A673 (cell line): ENCODE data around the gene PGAP2. TPM values are rescaled to one million over a fixed set of nuclear protein-coding genes. Genes with fewer than 3 reads are reported as not detected.

Source experiments
- BruUV-seq: library from RNA; stranded (reverse); fragments of 400-500 nt; replicated peaks from 2 replicates; lab custom pipeline; 2021; lab: Mats Ljungman, UMichigan
- CTCF ChIA-PET: fragments of 300-600 bp; sonication (Branson Sonifier 250); formaldehyde crosslinking; loops from one replicate; lab custom pipeline; 2022; ENCODE audit warnings: antibody characterized with exemption; lab: Charles Lee
- POLR2A ChIA-PET: fragments of 300-600 bp; sonication (Branson Sonifier 250); formaldehyde crosslinking; loops from one replicate; lab custom pipeline; 2022; ENCODE audit warnings: antibody characterized with exemption; ENCODE audit not compliant: low non-redundant PET; lab: Charles Lee
- DNase-seq: peaks from one replicate; pipeline ENCODE4 v3.0.0-alpha.2; 2015; ENCODE audit warnings: low spot score
- H3K27ac ChIP-seq: fragments of 200-600 bp; sonication (generic); 2 replicates; pipeline ENCODE4 v1.5.1; 2016; ENCODE audit warnings: mixed run types, low read depth, mild to moderate bottlenecking, mixed read lengths, antibody characterized with exemption, low read length; ENCODE audit not compliant: poor library complexity, severe bottlenecking
- H3K27me3 ChIP-seq: fragments of 200-600 bp; sonication (generic); replicated peaks from 2 replicates; pipeline ENCODE4 v1.6.1; 2017; ENCODE audit warnings: mixed run types, low read depth, mild to moderate bottlenecking, mixed read lengths, antibody characterized with exemption, low read length; ENCODE audit not compliant: insufficient read depth, poor library complexity
- H3K36me3 ChIP-seq: fragments of 200-600 bp; sonication (generic); 2 replicates; pipeline ENCODE4 v1.6.1; 2016; ENCODE audit warnings: mixed run types, mild to moderate bottlenecking, mixed read lengths, antibody characterized with exemption, low read length; ENCODE audit not compliant: insufficient read depth, poor library complexity, severe bottlenecking
- H3K4me1 ChIP-seq: fragments of 200-600 bp; sonication (generic); 2 replicates; pipeline ENCODE4 v1.6.1; 2017; ENCODE audit warnings: mixed run types, mild to moderate bottlenecking, mixed read lengths, antibody characterized with exemption, low read length; ENCODE audit not compliant: insufficient read depth, poor library complexity, severe bottlenecking
- H3K4me3 ChIP-seq: fragments of 200-600 bp; sonication (generic); 2 replicates; pipeline ENCODE4 v1.5.1; 2016; ENCODE audit warnings: low read depth, mixed run types, mild to moderate bottlenecking, mixed read lengths, low read length; ENCODE audit not compliant: poor library complexity, severe bottlenecking
- H3K9me3 ChIP-seq: fragments of 200-600 bp; sonication (generic); 2 replicates; pipeline ENCODE4 v1.6.1; 2016; ENCODE audit warnings: mixed run types, low read depth, mild to moderate bottlenecking, mixed read lengths, antibody characterized with exemption, low read length; ENCODE audit not compliant: poor library complexity, severe bottlenecking
- EZH2 ChIP-seq: fragments of 200-600 bp; sonication (generic); IDR thresholded peaks from 2 replicates; pipeline ENCODE4 v1.6.1; 2017; ENCODE audit warnings: borderline replicate concordance, low read depth, mild to moderate bottlenecking, mixed read lengths, antibody characterized with exemption, low read length; ENCODE audit not compliant: poor library complexity, severe bottlenecking
- intact Hi-C: fragments of 100-400 bp; cut with micrococcal nuclease; formaldehyde crosslinking; loops from one replicate; pipeline ENCODE4 v1.10.0; 2022; ENCODE audit not compliant: unreplicated experiment
- total RNA-seq: library from RNA; stranded (reverse); gene quantifications from 2 replicates; pipeline ENCODE4 v1.2.3, GENCODE V29; 2021
- TF ChIP-seq, protein P1 (sequence below): fragments of 300-800, 200-600 bp; sonication (generic); conservative IDR thresholded peaks from 2 replicates; pipeline ENCODE4 v1.5.1; 2017; ENCODE audit warnings: low read depth, mild to moderate bottlenecking, antibody characterized with exemption, low read length, moderate library complexity, mixed read lengths

PGAP2 gene
- total RNA-seq, 1 experiment from 2014 or later, result 16.2 TPM

DNA sequence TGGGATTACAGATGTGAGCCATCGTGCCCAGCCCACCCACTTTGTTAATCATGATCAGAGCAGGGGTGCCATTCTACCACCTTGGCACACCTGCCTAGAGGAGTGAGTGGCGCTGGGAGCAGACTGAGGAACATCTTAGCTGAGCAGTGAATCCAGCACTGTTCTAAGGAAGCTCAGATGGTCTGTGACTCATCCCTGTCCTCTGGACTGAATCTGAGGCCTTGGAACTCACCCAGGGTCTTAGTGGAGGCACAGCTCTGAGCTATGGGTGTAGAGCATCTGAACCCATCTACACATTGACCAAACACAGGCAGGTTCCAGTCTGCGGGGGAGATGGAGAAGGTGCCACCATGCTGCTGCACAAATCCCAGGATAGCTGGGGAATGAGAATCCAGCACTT, 14.9 kb downstream of the PGAP2 start:
- intact Hi-C loops, result no loop called here
- DNase-seq, result no peak
- ChIA-PET CTCF (no interaction called here), POLR2A (no interaction called here)
- Histone ChIP-seq H3K9me3 (no peaks in the 10 kb centered on the region), H3K27ac (no peak overlapping the region), H3K36me3 (peaks cover 6% of the 10 kb centered on the region), H3K4me1 (no peaks in the 10 kb centered on the region), H3K4me3 (no peak overlapping the region), H3K27me3 (no peaks in the 10 kb centered on the region)
- BruUV-seq, result no TSS peak
- TF ChIP-seq EZH2, result no peak
- TF ChIP-seq, protein P1, sequence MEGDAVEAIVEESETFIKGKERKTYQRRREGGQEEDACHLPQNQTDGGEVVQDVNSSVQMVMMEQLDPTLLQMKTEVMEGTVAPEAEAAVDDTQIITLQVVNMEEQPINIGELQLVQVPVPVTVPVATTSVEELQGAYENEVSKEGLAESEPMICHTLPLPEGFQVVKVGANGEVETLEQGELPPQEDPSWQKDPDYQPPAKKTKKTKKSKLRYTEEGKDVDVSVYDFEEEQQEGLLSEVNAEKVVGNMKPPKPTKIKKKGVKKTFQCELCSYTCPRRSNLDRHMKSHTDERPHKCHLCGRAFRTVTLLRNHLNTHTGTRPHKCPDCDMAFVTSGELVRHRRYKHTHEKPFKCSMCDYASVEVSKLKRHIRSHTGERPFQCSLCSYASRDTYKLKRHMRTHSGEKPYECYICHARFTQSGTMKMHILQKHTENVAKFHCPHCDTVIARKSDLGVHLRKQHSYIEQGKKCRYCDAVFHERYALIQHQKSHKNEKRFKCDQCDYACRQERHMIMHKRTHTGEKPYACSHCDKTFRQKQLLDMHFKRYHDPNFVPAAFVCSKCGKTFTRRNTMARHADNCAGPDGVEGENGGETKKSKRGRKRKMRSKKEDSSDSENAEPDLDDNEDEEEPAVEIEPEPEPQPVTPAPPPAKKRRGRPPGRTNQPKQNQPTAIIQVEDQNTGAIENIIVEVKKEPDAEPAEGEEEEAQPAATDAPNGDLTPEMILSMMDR, result no peak

GRCh38 chr11:3823762-3824506, 15.6 kb downstream of the PGAP2 start:
- ChIA-PET CTCF (no interaction called here), POLR2A (no interaction called here)
- no TSS peak for BruUV-seq
- intact Hi-C loops, result no loop called here
- no peak for TF ChIP-seq EZH2
- TF ChIP-seq, protein P1, result no peak
- peaks cover 6% of the 10 kb centered on the region for H3K36me3 ChIP-seq
- no peaks in the 10 kb centered on the region for H3K9me3 ChIP-seq
- no peak overlapping the region for H3K4me3 ChIP-seq
- H3K27me3 ChIP-seq, result no peaks in the 10 kb centered on the region
- H3K27ac ChIP-seq, result no peak overlapping the region
- DNase-seq, result no peak
- H3K4me1 ChIP-seq, result no peaks in the 10 kb centered on the region

GRCh38 chr11:3824714-3825472, 16.5 kb downstream of the PGAP2 start:
- Histone ChIP-seq H3K27ac (no peak overlapping the region), H3K4me1 (no peaks in the 10 kb centered on the region), H3K36me3 (peaks cover 6% of the 10 kb centered on the region), H3K27me3 (no peaks in the 10 kb centered on the region), H3K9me3 (no peaks in the 10 kb centered on the region), H3K4me3 (no peak overlapping the region)
- POLR2A ChIA-PET, result no interaction called here
- intact Hi-C loops, result no loop called here
- BruUV-seq, result no TSS peak
- peak; percentile 54 for DNase-seq
- TF ChIP-seq, protein P1, result peak; percentile 45
- no peak for TF ChIP-seq EZH2
- CTCF ChIA-PET, result no interaction called here
